ENCODE results near the gene TMTC1. TPM values are rescaled to one million over a fixed set of nuclear protein-coding genes. Genes with fewer than 3 reads are reported as not detected.

The TMTC1 gene
- total and polyA plus RNA-seq, 2 experiments from 2014 or later: 4.8 to 24.3 TPM

DNA sequence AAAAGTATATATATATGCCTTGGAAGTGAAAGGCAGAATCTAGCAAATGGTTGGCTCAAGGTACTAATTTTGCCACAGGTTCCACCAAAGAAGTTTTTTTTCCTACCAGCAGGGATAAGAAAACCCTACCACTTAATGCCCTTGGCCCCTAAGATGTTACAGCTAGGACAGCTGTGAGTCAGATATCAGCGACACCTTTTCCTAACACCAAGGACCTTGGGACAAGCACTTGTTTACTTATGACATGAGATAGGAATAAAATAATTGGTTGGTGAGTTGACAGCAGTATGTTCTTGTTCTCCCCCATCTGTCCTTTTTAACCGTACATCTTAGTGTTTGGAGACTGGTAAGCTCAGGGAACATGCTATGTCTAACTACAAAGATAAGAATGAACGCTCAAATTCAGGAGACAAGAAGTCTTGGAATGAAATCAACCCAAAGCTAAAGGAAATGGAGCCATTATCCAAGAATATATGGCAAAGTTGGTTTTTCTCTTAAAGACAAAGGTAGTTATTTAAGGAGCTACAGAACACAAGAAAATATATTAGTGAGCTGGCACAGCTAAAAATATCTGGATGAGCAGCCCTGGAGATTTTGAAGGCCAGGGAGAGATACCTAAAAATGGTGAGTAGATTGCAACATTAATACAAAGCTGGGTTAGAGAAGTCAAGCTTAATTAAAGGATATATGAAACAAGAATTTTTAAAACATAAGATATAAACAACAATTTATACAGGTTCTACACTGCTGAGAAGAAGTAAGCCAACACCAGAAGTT, 126.8 kb downstream of the TMTC1 start:
- Mint-ChIP-seq H3K27me3 (ENCODE audit: insufficient read depth, low read depth, poor library complexity) (no peaks in the 10 kb centered on the region), H3K9me3 (no peaks in the 10 kb centered on the region), H3K36me3 (ENCODE audit: low read depth) (peaks cover 1% of the 10 kb centered on the region; the same call in 1 of the 3 replicates), H3K4me3 (no peak overlapping the region), H3K4me1 (peaks cover 13% of the 10 kb centered on the region), H3K27ac (no peak overlapping the region)
- no peak for DNase-seq (ENCODE audit: low spot score)
- H3K79me2 ChIP-seq (replicated peaks; ENCODE audit: insufficient read depth): no peaks in the 10 kb centered on the region
- no peaks in the 10 kb centered on the region for H3K9me2 ChIP-seq (ENCODE audit: insufficient read depth)
- H3K4me3 ChIP-seq: no peak overlapping the region
- no peaks in the 10 kb centered on the region for H3K27me3 ChIP-seq (ENCODE audit: insufficient read depth)
- H3K36me3 ChIP-seq (ENCODE audit: insufficient read depth): no peaks in the 10 kb centered on the region
- no peak overlapping the region for H2AFZ ChIP-seq
- no peak overlapping the region for H3K4me2 ChIP-seq
- no peak for ATAC-seq
- no peaks in the 10 kb centered on the region for H3F3A ChIP-seq (replicated peaks; ENCODE audit: low read depth)
- H4K20me1 ChIP-seq (replicated peaks; ENCODE audit: insufficient read depth): no peaks in the 10 kb centered on the region
- no peak overlapping the region for H3K27ac ChIP-seq (ENCODE audit: low read depth)
- peaks cover 6% of the 10 kb centered on the region; the same call in 1 of the 2 replicates for H3K4me1 ChIP-seq (ENCODE audit: insufficient read depth)
- TF ChIP-seq CREB1 (CRISPR knock-in tag; IDR thresholded peaks at IDR 0.05; ENCODE audit: low read depth) (no peak), POLR2AphosphoS5 (IDR thresholded peaks at IDR 0.05; ENCODE audit: low read depth) (no peak), EZH2phosphoT487 (IDR thresholded peaks at IDR 0.05; ENCODE audit: unreplicated experiment) (no peak), NANOG (IDR thresholded peaks at IDR 0.05; ENCODE audit: borderline replicate concordance) (no peak), ZNF331 (CRISPR knock-in tag; IDR thresholded peaks at IDR 0.05; ENCODE audit: low read depth) (no peak), ZNF114 (CRISPR knock-in tag; IDR thresholded peaks at IDR 0.05) (no peak), STAT1 (IDR thresholded peaks at IDR 0.05; ENCODE audit: unreplicated experiment) (no peak), JUNB (IDR thresholded peaks at IDR 0.05; ENCODE audit: unreplicated experiment) (no peak), EZH2 (IDR thresholded peaks at IDR 0.05; ENCODE audit: low read depth, unreplicated experiment) (no peak)
- TF ChIP-seq, protein P1, sequence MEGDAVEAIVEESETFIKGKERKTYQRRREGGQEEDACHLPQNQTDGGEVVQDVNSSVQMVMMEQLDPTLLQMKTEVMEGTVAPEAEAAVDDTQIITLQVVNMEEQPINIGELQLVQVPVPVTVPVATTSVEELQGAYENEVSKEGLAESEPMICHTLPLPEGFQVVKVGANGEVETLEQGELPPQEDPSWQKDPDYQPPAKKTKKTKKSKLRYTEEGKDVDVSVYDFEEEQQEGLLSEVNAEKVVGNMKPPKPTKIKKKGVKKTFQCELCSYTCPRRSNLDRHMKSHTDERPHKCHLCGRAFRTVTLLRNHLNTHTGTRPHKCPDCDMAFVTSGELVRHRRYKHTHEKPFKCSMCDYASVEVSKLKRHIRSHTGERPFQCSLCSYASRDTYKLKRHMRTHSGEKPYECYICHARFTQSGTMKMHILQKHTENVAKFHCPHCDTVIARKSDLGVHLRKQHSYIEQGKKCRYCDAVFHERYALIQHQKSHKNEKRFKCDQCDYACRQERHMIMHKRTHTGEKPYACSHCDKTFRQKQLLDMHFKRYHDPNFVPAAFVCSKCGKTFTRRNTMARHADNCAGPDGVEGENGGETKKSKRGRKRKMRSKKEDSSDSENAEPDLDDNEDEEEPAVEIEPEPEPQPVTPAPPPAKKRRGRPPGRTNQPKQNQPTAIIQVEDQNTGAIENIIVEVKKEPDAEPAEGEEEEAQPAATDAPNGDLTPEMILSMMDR (conservative IDR thresholded peaks at IDR 0.05; ENCODE audit: low read depth in 2 of 2): no peak
- TF ChIP-seq, protein P2, sequence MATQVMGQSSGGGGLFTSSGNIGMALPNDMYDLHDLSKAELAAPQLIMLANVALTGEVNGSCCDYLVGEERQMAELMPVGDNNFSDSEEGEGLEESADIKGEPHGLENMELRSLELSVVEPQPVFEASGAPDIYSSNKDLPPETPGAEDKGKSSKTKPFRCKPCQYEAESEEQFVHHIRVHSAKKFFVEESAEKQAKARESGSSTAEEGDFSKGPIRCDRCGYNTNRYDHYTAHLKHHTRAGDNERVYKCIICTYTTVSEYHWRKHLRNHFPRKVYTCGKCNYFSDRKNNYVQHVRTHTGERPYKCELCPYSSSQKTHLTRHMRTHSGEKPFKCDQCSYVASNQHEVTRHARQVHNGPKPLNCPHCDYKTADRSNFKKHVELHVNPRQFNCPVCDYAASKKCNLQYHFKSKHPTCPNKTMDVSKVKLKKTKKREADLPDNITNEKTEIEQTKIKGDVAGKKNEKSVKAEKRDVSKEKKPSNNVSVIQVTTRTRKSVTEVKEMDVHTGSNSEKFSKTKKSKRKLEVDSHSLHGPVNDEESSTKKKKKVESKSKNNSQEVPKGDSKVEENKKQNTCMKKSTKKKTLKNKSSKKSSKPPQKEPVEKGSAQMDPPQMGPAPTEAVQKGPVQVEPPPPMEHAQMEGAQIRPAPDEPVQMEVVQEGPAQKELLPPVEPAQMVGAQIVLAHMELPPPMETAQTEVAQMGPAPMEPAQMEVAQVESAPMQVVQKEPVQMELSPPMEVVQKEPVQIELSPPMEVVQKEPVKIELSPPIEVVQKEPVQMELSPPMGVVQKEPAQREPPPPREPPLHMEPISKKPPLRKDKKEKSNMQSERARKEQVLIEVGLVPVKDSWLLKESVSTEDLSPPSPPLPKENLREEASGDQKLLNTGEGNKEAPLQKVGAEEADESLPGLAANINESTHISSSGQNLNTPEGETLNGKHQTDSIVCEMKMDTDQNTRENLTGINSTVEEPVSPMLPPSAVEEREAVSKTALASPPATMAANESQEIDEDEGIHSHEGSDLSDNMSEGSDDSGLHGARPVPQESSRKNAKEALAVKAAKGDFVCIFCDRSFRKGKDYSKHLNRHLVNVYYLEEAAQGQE (IDR thresholded peaks at IDR 0.05; ENCODE audit: unreplicated experiment): no peak
- TF ChIP-seq, protein P3, sequence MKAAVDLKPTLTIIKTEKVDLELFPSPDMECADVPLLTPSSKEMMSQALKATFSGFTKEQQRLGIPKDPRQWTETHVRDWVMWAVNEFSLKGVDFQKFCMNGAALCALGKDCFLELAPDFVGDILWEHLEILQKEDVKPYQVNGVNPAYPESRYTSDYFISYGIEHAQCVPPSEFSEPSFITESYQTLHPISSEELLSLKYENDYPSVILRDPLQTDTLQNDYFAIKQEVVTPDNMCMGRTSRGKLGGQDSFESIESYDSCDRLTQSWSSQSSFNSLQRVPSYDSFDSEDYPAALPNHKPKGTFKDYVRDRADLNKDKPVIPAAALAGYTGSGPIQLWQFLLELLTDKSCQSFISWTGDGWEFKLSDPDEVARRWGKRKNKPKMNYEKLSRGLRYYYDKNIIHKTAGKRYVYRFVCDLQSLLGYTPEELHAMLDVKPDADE (IDR thresholded peaks at IDR 0.05): no peak
- TF ChIP-seq, protein P4, sequence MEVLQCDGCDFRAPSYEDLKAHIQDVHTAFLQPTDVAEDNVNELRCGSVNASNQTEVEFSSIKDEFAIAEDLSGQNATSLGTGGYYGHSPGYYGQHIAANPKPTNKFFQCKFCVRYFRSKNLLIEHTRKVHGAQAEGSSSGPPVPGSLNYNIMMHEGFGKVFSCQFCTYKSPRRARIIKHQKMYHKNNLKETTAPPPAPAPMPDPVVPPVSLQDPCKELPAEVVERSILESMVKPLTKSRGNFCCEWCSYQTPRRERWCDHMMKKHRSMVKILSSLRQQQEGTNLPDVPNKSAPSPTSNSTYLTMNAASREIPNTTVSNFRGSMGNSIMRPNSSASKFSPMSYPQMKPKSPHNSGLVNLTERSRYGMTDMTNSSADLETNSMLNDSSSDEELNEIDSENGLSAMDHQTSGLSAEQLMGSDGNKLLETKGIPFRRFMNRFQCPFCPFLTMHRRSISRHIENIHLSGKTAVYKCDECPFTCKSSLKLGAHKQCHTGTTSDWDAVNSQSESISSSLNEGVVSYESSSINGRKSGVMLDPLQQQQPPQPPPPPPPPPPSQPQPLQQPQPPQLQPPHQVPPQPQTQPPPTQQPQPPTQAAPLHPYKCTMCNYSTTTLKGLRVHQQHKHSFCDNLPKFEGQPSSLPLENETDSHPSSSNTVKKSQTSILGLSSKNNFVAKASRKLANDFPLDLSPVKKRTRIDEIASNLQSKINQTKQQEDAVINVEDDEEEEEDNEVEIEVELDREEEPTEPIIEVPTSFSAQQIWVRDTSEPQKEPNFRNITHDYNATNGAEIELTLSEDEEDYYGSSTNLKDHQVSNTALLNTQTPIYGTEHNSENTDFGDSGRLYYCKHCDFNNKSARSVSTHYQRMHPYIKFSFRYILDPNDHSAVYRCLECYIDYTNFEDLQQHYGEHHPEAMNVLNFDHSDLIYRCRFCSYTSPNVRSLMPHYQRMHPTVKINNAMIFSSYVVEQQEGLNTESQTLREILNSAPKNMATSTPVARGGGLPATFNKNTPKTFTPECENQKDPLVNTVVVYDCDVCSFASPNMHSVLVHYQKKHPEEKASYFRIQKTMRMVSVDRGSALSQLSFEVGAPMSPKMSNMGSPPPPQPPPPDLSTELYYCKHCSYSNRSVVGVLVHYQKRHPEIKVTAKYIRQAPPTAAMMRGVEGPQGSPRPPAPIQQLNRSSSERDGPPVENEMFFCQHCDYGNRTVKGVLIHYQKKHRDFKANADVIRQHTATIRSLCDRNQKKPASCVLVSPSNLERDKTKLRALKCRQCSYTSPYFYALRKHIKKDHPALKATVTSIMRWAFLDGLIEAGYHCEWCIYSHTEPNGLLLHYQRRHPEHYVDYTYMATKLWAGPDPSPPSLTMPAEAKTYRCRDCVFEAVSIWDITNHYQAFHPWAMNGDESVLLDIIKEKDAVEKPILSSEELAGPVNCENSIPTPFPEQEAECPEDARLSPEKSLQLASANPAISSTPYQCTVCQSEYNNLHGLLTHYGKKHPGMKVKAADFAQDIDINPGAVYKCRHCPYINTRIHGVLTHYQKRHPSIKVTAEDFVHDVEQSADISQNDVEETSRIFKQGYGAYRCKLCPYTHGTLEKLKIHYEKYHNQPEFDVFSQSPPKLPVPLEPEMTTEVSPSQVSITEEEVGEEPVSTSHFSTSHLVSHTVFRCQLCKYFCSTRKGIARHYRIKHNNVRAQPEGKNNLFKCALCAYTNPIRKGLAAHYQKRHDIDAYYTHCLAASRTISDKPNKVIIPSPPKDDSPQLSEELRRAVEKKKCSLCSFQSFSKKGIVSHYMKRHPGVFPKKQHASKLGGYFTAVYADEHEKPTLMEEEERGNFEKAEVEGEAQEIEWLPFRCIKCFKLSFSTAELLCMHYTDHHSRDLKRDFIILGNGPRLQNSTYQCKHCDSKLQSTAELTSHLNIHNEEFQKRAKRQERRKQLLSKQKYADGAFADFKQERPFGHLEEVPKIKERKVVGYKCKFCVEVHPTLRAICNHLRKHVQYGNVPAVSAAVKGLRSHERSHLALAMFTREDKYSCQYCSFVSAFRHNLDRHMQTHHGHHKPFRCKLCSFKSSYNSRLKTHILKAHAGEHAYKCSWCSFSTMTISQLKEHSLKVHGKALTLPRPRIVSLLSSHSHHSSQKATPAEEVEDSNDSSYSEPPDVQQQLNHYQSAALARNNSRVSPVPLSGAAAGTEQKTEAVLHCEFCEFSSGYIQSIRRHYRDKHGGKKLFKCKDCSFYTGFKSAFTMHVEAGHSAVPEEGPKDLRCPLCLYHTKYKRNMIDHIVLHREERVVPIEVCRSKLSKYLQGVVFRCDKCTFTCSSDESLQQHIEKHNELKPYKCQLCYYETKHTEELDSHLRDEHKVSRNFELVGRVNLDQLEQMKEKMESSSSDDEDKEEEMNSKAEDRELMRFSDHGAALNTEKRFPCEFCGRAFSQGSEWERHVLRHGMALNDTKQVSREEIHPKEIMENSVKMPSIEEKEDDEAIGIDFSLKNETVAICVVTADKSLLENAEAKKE (CRISPR knock-in tag; IDR thresholded peaks at IDR 0.05): no peak
